Measurements from ENCODE around the gene CASZ1. TPM values are rescaled to one million over a fixed set of nuclear protein-coding genes. Genes with fewer than 3 reads are reported as not detected.

Gene CASZ1
- total and polyA plus RNA-seq, 9 of the 15 experiments (the other 6 are each of a cell fraction or from before 2014, with no cell fraction given), result 0.01 to 4.0 (median 0.76) TPM; not detected in 1

DNA sequence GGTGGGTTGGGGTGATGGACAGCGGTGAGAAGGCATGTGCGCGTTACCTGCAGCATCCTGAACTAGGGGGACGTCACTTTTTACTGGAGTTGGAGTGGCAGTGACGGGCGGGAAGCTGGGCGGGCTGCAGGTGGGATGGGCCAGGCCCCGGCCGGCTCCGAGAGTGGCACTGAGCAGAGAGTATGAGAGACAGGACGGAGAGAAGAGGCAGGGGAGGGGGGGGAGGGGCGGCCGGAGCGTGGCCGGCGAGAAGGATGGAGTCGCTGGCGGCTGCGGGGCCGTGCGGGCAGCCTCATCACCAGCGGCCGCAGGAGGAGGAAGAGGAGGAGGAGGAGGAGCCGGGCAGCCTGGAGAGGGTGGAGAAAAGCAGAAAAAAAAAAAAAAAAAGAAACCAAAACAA, 154.5 kb downstream of the CASZ1 start:
- in situ Hi-C loops (cut with MboI), result no loop called here
- no peak overlapping the region for H3K9ac ChIP-seq (ENCODE audit: insufficient read depth in 1 of 2, low read depth in 2 of 2, low read length in 2 of 2)
- intact Hi-C loops (cut with micrococcal nuclease), result no loop called here
- no peaks in the 10 kb centered on the region for H3K79me2 ChIP-seq (ENCODE audit: control insufficient read depth, insufficient read depth, low read length)
- H3K27me3 ChIP-seq (ENCODE audit: control insufficient read depth in 2 of 2, insufficient read depth in 2 of 2, low read length in 2 of 2), result peaks cover 16 to 44% of the 10 kb centered on the region in 2 experiments; a peak in 4 of 5 replicates
- no TSS peak for BruUV-seq (replicated peaks)
- peaks cover 16% of the 10 kb centered on the region for H4K20me1 ChIP-seq (replicated peaks; ENCODE audit: control insufficient read depth, insufficient read depth, low read length)
- H3K4me1 ChIP-seq (replicated peaks in 1 of 2; ENCODE audit: control insufficient read depth in 2 of 2, insufficient read depth in 2 of 2, low read length in 2 of 2), result peaks cover 0 to 63% of the 10 kb centered on the region in 2 experiments; a peak in 3 of 5 replicates
- TF ChIP-seq TBP (optimal IDR thresholded peaks at IDR 0.05; ENCODE audit: low read depth, low read length) (no peak), PRMT5 (CRISPR knock-in tag; IDR thresholded peaks at IDR 0.05) (no peak), ZSCAN32 (CRISPR knock-in tag; IDR thresholded peaks at IDR 0.05) (no peak)
- TF ChIP-seq, protein P1, sequence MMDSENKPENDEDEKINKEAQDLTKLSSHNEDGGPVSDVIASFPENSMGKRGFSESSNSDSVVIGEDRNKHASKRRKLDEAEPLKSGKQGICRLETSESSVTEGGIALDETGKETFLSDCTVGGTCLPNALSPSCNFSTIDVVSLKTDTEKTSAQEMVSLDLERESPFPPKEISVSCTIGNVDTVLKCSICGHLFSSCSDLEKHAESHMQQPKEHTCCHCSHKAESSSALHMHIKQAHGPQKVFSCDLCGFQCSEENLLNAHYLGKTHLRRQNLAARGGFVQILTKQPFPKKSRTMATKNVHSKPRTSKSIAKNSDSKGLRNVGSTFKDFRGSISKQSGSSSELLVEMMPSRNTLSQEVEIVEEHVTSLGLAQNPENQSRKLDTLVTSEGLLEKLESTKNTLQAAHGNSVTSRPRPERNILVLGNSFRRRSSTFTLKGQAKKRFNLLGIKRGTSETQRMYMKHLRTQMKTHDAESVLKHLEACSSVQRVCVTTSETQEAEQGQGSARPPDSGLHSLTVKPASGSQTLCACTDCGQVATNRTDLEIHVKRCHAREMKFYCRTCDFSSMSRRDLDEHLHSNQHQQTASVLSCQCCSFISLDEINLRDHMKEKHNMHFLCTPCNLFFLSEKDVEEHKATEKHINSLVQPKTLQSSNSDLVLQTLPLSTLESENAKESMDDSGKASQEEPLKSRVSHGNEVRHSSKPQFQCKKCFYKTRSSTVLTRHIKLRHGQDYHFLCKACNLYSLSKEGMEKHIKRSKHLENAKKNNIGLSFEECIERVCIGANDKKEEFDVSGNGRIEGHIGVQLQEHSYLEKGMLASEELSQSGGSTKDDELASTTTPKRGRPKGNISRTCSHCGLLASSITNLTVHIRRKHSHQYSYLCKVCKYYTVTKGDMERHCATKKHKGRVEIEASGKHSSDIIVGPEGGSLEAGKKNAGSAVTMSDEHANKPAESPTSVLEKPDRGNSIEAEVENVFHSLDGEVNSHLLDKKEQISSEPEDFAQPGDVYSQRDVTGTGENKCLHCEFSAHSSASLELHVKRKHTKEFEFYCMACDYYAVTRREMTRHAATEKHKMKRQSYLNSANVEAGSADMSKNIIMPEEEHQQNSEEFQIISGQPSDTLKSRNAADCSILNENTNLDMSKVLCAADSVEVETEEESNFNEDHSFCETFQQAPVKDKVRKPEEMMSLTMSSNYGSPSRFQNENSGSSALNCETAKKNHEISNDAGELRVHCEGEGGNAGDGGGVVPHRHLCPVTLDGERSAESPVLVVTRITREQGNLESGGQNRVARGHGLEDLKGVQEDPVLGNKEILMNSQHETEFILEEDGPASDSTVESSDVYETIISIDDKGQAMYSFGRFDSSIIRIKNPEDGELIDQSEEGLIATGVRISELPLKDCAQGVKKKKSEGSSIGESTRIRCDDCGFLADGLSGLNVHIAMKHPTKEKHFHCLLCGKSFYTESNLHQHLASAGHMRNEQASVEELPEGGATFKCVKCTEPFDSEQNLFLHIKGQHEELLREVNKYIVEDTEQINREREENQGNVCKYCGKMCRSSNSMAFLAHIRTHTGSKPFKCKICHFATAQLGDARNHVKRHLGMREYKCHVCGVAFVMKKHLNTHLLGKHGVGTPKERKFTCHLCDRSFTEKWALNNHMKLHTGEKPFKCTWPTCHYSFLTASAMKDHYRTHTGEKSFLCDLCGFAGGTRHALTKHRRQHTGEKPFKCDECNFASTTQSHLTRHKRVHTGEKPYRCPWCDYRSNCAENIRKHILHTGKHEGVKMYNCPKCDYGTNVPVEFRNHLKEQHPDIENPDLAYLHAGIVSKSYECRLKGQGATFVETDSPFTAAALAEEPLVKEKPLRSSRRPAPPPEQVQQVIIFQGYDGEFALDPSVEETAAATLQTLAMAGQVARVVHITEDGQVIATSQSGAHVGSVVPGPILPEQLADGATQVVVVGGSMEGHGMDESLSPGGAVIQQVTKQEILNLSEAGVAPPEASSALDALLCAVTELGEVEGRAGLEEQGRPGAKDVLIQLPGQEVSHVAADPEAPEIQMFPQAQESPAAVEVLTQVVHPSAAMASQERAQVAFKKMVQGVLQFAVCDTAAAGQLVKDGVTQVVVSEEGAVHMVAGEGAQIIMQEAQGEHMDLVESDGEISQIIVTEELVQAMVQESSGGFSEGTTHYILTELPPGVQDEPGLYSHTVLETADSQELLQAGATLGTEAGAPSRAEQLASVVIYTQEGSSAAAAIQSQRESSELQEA (IDR thresholded peaks at IDR 0.05; ENCODE audit: low read depth), result no peak
- WGBS (ENCODE audit: insufficient coverage, low coverage, missing lambda C conversion rate), result 14% methylated on average over 16 of the region's 24 CpGs
- H3K4me3 ChIP-seq, result no peak overlapping the region
- POLR2A ChIA-PET, result interaction anchor here (0.5 kb wide), 1 partner anchor 11 kb away, joined by 3 read pairs; no protein-coding TSS in a partner anchor
- no peaks in the 10 kb centered on the region for H3K9me1 ChIP-seq (ENCODE audit: control insufficient read depth, insufficient read depth, low read length)
- DNase-seq (ENCODE audit: extremely low read depth in 1 of 4, low spot score in 3 of 4) (no peak), ATAC-seq (no peak), FAIRE-seq (no peak)
- no peaks in the 10 kb centered on the region for H3K36me3 ChIP-seq (ENCODE audit: control insufficient read depth, insufficient read depth, low read length)
- no peak overlapping the region for H2AFZ ChIP-seq (ENCODE audit: low read depth, low read length)
- CTCF ChIA-PET (ENCODE audit: low intra/inter-chr PET ratio), result interaction anchor here (0.6 kb wide), 1 partner anchor 1302 kb away, joined by 4 read pairs; no protein-coding TSS in a partner anchor
- H3K4me2 ChIP-seq (ENCODE audit: insufficient read depth, low read length), result no peak overlapping the region
- no peak overlapping the region for H3K27ac ChIP-seq (ENCODE audit: extremely low read depth, low read depth, low read length)
- H3K9me3 ChIP-seq (replicated peaks; ENCODE audit: control insufficient read depth, insufficient read depth, low read depth, low read length), result no peaks in the 10 kb centered on the region
